Left hindlimb (tissue), 1 donor: ENCODE data around the gene SFMBT2.

ENCODE experiments used
- DNase-seq: peaks from one replicate; pipeline ENCODE4 v3.0.0-alpha.2; 2018

SFMBT2 gene

GRCh38 chr10:7293378-7293920, 117.4 kb downstream of the SFMBT2 start:
- no peak for DNase-seq

GRCh38 chr10:7291487-7292270, 119.2 kb downstream of the SFMBT2 start:
- DNase-seq, result no peak

- no peak for DNase-seq
Observed at GRCh38 chr10:7288060-7288690, 122.7 kb downstream of the SFMBT2 start.

- no peak for DNase-seq
Observed at GRCh38 chr10:7287377-7287776, 123.5 kb downstream of the SFMBT2 start.

GRCh38 chr10:7285522-7286322, 125.1 kb downstream of the SFMBT2 start:
- DNase-seq, result no peak

- DNase-seq, result no peak
Observed at GRCh38 chr10:7283246-7283645, 127.6 kb downstream of the SFMBT2 start.

GRCh38 chr10:7282457-7282856, 128.4 kb downstream of the SFMBT2 start:
- no peak for DNase-seq

- DNase-seq, result no peak
Observed at GRCh38 chr10:7281429-7281828, 129.4 kb downstream of the SFMBT2 start.

- no peak for DNase-seq
Observed at GRCh38 chr10:7279303-7279702, 131.5 kb downstream of the SFMBT2 start.

GRCh38 chr10:7277867-7278266, 133.0 kb downstream of the SFMBT2 start:
- no peak for DNase-seq

GRCh38 chr10:7277432-7277831, 133.4 kb downstream of the SFMBT2 start:
- no peak for DNase-seq

- no peak for DNase-seq
Observed at GRCh38 chr10:7275761-7276440, 134.9 kb downstream of the SFMBT2 start.

GRCh38 chr10:7274293-7274692, 136.5 kb downstream of the SFMBT2 start:
- DNase-seq, result no peak

GRCh38 chr10:7272008-7272407, 138.8 kb downstream of the SFMBT2 start:
- DNase-seq, result no peak

GRCh38 chr10:7269988-7270387, 140.8 kb downstream of the SFMBT2 start:
- DNase-seq, result no peak

- no peak for DNase-seq
Observed at GRCh38 chr10:7267142-7267541, 143.7 kb downstream of the SFMBT2 start.

GRCh38 chr10:7265396-7266123, 145.3 kb downstream of the SFMBT2 start:
- DNase-seq, result no peak

- DNase-seq, result no peak
Observed at GRCh38 chr10:7264313-7264756, 146.5 kb downstream of the SFMBT2 start.

GRCh38 chr10:7263616-7264015, 147.2 kb downstream of the SFMBT2 start:
- no peak for DNase-seq

- DNase-seq, result no peak
Observed at GRCh38 chr10:7261351-7261750, 149.5 kb downstream of the SFMBT2 start.

- DNase-seq, result no peak
Observed at GRCh38 chr10:7260912-7261311, 149.9 kb downstream of the SFMBT2 start.

- no peak for DNase-seq
Observed at GRCh38 chr10:7260412-7260900, 150.4 kb downstream of the SFMBT2 start.
